HG03442 (cell line): ENCODE data around the gene EEA1.

Source experiments
- ATAC-seq: cut with Tn5 transposase; IDR thresholded peaks from one replicate; pipeline ENCODE4 v1.9.1; 2021; ENCODE audit warnings: mild to moderate bottlenecking, moderate library complexity; ENCODE audit not compliant: unreplicated experiment

Gene EEA1

DNA sequence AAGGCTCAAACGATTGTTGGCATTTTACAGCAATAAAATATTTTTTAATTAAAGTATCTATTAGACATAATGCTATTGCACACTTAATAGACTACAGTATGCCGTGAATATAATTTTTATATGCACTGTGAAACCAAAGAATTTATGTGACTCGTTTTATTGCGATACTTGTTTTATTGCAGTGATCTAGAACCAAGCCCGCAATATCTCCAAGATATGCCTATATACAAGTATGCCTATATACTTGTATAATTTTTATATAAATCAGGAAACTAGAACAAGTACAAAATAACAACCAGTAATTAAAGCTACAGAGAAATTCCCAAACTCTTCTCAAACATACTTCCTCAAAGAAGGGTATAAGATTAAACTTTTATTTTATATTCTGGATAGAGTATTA is 31.3 kb downstream of the EEA1 start:
- ATAC-seq = no peak

DNA sequence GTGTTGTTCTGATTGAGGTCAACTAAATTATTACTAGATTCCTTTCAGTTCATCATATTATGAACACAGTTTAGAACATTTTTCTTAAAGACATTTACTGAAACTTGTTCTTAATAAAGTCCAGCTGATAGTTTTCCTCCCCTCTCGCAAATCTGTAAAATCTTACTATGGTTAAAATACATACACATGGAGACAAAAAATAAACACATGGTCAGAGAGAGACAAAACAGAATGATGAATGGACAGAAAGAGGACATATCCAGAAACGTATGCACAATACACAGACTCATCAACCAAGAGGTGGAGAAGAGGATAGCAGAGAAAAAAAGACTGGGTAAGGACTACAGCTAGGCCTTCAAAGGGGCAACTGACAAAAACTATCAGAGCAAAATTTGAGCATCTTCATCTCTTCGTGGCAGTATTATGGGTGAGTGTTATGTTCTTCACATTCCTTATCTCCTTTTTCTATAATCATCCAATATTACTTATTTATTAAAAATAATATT is 38.4 kb downstream of the EEA1 start:
- ATAC-seq = no peak

DNA sequence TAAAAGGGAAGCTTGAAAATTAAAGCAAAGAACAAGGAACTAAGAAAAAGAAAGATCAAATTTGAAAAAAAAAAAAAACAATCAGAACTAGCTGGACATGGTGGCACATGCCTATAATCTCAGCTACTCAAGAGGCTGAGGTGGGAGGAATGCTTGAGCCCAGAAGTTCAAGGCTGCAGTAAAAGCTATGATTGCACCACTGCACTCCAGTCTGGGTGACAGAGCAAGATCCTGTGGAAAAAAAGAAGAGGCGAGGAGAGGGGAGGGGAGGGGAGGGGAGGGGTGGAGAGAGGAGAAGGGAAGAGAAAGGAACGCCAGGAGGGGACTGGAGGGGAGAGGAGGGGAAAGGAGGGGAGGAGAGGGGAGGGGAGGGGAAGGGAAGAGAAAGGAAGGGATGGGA is 43.0 kb downstream of the EEA1 start:
- ATAC-seq = no peak

DNA sequence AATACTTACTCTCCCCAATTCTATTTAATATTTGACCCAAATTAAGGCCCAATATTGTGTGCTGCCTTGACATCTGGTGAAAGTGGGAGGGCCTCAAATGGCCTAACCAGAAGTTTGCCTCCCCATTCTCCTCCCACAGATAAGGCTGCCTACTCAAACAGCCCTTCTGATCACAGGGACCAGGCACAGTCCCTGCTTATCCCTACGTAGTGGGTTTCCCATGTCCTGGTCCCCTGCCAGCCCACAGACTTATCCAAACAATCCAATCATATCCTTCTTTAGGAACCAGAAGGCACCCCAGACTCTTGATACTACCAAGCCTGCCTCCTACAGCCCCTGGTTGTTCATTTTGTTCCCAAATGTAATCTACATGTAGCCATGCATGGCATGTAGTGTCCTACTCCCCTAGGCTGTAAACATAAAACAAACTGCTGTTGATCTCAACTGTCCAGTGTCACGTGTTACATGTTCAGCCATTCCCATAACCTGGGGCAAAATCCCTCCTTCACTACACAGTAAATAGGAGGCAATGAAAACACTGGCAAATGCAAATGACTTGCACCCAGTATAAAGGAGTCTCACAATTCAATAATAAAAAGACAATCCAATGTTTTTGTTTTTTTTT is 49.3 kb downstream of the EEA1 start:
- no peak for ATAC-seq

DNA sequence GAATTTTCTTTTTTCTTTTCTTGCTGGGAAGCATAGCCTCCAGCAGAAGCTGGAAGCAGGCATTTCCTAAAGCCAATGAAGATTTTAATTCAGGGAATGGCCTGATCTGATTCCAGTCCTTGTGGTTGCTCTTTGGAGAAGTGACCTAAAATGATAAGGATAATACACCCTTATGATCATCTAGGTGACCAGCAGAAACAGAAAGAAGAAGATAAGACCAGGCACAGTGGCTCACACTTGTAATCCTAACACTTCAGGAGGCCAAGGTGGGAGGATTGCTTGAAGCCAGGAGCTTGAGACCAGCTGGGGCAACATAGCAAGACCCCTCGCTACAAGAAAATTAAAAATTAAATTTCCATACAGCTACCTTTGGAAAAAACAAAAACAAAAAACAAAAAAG is 51.2 kb downstream of the EEA1 start:
- ATAC-seq = no peak

DNA sequence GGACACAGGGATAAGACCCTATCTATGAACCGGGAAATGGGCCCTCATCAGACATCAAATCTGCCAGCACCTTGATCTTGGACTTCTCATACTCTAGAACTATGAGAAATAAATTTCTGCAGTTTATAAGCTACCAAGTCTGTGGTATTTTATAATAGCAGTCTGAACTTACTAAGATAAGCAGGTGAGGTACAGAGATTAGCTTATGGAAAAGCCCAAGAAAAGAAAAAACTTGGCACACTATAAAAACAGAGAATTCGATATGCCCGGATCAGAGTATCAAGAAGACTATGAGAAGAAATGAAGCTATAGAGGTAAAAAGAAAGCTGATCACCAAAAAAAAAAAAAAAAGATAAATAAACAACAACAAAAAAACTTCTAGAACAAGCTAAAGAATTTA is 52.6 kb downstream of the EEA1 start:
- ATAC-seq = no peak

DNA sequence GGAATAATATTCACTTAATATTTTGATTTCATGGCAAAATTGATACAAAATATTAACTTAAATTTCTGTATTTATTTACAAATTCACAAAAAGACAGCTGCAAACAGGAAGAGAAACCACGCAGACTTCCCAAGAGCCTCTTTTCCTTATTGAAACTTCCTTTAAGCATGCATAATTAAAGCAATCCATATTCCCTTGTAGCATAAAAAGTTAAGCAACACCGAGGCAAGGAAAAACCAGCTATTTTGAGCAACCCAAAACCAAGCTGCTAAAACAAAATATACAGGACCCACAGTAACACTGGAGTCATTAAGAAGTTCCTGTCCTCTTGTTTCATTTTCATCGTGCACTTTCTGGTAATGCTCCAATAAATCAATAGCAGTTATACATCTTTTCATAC is 58.0 kb downstream of the EEA1 start:
- no peak for ATAC-seq

DNA sequence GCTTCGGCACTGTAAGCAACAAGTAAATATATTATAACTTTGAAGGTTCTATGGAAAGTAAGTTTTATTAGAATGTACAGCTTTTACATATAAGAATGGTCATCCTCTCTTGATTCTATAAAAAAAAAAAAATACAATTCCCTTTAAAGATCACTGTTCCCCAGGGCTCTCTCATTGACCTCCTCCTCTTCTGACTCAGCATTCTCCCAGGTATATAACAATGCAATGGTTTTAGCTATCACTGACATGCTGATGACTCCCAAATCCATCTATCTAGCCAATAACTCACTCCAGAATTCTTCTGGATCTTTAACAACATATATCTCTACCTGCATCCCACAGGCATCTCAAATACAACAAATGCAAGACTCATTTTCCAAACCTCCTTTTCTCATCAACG is 62.7 kb downstream of the EEA1 start:
- no peak for ATAC-seq

DNA sequence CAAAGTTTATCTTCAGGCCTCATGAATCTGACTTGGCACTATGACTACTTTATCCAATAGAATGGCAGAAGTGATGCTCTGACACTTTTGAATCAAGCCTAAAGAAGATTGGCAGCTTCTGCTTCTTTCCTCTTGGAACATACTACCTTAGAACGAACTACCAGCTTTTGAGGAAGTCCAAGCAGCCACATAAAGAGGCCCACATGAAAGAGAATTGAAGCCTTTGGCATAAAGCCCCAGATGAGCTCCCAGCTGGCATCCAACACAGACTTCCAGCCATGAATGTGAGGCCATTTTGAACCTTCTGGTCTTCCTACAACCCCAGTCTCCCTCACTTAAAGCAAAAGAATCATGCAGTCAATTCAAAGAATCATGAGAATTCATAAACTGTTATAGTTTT is 65.8 kb downstream of the EEA1 start:
- no peak for ATAC-seq

DNA sequence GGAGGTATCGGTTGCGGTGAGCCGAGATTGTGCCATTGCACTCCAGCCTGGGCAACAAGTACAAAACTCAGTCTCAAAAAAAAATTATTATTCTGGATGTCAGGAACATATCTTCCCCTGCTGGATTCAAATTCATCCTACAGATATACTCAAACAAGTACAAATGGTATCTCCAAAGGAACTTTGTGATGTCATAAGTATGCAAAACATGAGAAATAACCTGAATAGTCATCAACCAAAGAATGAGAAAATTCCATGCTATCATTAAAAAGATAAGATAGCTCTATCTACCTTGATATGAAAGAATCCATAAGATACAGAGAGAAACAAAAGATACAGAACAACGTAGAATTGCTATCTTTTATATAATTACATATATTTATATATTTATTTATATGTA is 67.7 kb downstream of the EEA1 start:
- no peak for ATAC-seq

DNA sequence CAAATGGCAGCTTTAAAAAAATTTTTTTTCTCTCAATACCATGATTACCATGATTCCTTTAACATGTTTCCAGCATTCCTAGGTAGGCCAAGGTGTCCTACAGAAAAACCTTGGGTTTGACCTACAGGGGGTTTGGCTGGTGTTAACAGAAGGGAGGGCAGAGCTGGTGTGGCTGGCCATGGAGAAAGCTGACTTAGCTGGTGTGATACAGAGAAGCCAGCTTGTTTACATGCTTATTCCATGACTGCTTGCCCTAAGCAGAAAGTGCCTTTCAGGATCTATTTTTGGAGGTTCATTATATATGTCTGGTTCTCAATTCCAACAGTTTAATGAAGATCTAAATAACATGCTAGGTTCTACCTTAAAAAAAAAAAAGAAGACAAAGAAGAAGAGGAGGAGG is 68.6 kb downstream of the EEA1 start:
- ATAC-seq = no peak

DNA sequence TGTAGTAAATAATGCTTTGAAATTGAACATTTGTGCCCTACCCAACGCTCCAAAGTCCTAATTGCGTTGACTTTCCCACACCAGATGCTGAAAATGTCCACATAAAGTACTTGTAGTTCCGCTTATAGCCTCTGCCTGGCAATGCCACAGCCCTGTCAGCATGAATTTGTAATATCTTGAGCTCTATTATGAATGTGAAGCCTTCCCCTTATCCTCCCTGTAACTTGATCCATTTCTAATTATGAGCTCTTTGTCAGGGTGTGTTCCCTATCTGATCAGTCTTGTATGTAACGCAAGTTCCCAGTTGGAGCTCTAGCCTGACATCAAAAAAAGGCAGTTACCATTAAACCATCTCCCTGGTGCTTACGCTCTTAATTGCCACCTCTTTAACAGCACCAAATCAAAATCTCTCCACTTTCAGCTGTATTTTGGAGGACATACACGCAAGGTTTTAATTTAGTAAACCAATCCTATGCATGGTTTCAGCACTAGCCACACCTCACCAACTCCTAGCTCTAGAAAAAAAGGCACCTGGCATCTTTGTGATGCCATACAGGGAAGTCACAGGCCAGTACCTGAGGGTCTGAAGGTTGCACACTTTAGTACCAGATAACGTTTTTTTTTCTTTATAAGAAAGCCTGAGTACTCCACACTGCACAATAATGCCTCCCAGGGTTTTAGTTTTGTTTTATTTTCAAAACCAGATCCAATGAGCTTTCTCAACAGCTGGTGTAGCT is 69.3 kb downstream of the EEA1 start:
- no peak for ATAC-seq

DNA sequence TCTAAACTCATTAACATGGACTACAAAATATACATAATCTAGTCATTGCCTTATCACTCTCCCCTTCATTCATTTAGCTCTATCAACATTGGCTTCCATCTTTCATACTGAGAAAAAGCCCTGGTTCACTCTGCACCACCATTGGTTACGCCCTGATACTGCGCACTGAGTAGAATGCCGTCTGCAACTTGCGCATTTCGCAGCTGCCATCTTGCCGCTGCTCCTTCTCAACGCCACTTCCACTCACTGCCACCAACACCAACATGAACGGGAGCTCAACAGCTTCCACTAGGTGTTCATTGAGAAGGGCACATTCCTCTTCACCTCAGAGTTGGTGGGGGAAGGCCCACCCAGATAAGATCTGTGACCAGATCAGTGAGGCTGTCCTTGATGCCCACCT is 71.3 kb downstream of the EEA1 start:
- no peak for ATAC-seq

DNA sequence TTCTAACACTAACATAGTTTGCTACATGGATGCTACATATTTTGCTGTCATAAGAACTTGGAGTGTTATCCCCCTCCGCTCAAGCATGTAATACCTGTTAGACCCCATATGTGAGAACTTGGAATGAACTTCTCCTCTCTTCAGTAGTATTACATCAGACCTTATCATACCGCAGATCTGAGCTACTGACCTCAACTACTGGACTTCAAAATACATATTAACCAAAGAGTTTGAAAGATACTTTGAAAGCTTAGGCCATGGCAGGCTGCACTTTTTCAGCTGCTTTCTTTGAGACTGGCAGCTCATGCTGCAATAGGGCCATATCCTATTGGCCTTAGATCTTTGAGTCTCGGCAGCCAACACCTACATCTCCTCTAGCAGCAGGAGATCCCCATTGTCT is 74.8 kb downstream of the EEA1 start:
- ATAC-seq = no peak

DNA sequence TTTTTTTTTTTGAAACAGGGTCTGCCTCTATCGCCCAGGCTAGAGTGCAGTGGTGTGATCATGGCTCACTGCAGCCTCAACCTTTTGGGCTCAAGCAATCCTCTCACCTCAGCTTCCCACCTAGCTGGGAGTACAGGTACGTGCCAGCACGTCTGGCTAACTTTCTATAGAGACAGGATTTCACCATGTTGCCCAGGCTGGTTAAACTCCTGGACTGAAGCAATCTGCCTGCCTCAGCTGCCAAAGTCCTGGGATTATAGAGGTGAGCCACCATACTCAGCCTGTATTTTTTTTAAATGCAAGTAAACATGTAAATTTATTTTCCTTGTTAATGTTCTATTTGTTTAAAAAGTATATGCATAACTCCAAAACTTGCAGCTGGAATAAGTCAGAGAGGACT is 80.4 kb downstream of the EEA1 start:
- no peak for ATAC-seq

DNA sequence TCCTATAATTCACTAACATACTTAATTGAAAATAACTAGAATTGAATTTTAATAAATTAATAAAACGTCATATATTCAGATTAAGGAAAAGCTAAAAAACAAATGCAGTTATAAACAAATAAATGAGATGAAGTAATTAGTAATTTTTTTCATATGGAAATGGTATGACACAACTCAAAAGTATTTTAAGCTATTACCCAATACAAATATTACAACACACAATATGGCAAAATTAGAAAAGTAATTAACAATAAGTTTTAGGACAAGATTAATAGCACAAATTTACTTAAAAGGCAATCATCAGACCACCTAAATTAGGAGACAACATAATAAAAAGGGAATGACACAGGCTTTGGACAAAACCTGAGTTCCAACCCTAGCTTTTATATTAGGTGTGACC is 81.7 kb downstream of the EEA1 start:
- no peak for ATAC-seq

DNA sequence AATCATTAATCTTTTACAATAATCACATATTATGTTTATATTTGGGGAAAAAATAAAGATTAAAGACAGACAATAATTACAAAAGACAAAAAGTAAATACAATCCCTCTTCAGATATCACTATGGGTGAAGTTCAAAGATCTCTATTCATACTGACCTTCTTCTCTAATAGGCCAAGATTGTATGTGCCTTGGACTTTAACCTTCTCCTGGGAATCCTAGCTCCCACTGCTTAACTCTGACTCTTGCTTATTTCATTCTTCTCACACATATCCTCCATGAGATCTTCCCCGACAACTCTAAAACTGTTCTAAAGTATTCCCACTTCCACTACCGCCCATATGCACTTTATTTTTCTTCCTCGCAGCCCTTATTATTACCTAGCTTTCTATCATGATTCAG is 83.8 kb downstream of the EEA1 start:
- ATAC-seq = no peak

DNA sequence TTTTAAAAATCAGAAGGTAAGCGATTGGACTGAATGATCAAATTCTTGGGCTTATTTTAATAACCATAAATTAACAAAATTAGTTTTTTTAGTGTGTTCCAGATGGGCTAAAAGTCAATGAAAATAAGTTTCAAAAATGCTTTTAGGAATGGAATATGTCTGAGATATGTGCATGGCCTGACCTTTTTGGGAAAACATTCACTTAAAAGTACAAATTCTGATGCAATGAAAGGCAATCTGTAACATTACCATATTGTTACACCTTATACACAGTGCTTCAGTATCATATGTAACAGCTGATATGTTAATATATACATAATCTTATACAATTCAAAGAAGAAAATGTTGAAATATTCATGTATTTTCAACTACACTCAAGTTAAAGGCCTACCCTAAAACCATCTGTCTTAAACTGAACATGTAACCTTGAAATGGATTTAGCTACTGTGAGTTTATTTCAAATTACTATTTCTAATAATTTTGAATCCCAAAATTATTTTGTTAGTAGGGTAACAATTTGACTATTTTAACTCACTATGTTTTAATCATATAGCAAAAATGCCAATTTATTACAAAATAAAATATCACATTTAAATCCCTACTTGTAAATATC is 84.8 kb downstream of the EEA1 start:
- ATAC-seq = no peak

DNA sequence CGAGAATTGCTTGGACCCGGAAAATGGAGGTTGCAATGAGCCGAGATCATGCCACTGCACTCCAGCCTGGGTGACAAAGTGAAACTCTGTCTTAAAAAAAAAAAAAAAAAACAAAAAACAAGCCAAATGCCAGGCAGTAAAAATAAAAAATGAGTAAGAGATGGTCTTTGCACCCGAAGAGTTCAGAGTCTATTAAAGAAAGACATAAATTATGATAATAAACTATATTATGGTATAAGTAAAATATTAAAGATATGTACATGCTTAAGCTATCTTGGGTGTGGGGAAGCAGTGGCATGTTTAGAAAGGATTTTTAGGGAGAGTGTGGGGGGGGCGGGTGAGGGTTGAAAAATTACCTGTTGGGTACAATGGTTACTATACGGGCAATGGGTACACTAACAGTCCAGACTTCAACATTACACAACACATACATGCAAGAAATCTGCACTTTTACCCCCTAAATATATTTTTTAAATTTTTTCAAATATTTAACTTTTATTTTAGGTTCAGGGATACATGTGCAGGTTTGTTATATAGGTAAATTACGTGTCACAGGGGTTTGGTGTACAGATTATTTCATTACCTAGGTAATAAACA is 99.3 kb downstream of the EEA1 start:
- no peak for ATAC-seq

DNA sequence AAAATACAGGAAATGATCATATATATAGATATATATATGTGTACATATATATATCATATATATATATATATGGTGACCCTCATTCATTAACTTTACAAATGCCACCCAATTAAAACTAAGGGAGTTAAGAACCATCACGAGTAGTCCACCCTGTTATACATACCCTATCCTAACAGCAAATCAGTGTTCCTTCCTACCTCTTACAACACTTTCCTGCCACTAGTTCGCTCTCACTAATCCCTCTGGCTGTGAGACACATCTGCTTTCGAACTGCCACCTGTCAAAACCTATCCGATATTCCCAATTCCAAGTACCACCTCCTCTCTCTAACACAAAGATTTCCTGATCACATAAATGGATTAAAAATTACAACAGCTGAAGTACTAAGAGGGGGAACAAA is 100.5 kb downstream of the EEA1 start:
- no peak for ATAC-seq

DNA sequence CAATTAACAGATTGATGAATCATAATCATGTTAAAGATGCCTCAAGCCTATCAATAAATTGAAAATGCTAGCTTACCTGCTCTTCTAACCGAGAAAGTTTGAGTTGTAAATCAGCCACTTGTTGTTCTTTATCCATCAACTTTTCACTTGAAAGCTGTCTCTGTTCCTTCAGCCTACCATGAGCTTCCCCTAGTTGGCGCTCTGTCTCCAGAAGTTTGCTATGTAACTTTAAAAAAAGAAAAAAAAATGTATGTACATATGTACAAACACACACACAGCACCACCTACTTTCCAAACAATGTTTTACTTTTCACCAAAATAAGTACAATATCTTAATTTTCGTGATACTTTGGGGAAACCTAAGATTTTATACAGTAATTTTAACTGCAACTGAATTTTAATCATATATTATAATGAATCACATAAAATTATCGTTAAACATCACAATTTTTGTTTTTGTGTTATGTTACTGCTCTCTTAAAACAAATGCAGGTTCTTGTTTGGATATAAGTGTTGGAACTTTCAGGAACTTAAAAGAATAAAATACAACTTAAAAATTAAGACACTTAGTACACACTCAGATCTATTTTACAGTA is 101.2 kb downstream of the EEA1 start:
- ATAC-seq = no peak

DNA sequence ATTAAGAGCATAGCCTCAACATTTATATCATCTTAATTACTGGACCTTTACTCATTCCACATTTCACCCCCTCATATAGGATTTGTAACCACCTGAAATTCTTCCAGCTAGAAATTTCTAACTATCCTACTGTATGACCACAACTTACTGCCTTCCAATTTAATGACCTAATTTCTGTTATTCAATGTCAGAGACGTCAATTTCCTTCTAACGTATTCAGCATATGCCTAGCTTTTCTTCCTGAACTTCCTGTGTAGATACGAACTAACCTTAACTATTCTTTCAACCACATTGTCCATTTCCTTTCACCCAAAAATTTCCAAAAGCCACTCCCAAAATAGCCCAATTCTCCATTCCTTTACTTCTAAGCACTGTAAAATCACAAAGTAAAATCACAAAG is 108.0 kb downstream of the EEA1 start:
- ATAC-seq = no peak
